HG03457 (cell line): Measurements from ENCODE around the gene AFF3.

ENCODE experiments used
- ATAC-seq: cut with Tn5 transposase; IDR thresholded peaks from one replicate; pipeline ENCODE4 v1.9.1; 2021; ENCODE audit warnings: moderate number of reproducible peaks; ENCODE audit not compliant: unreplicated experiment

The AFF3 gene

GRCh38 chr2:99727199-99727598 lies 415.2 kb downstream of the AFF3 start:
- no peak for ATAC-seq

DNA sequence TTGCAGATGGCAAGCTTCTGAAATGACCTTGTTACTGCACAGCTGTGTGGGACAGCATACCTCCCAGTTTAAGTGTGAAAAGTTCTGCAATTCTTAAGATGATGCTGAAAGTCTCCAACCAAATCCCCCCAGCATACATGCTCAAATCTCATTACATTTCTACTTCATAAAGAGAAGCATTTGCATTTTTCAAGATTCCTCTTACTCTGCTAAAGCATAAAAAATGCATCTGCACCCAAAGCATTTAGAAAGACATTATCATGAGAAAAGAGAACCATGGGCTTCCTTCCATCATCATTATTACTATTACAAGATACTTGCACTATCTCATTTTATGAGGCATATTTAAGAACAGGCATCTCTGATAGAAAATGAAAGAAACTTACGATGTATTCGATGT lies 415.7 kb downstream of the AFF3 start:
- ATAC-seq, result no peak

DNA sequence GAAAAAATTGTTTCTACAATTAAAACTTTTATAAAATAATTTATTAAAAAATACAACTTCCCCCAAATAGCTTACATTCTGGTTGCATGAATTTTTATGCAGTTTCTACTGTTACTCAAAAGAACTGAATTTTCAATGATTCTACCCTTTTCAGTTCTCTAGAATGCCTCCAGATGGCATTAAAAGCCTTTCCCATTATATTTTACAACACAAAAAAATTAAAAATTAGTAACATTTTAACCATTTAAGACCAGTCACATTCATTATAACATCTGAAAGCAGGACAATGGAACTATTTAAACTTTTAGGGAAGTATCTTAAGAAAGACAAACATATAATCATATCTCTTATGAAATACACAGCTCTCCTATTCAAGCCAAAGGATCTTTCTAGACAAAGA lies 416.6 kb downstream of the AFF3 start:
- no peak for ATAC-seq

GRCh38 chr2:99722476-99722875 lies 419.9 kb downstream of the AFF3 start:
- ATAC-seq, result no peak

DNA sequence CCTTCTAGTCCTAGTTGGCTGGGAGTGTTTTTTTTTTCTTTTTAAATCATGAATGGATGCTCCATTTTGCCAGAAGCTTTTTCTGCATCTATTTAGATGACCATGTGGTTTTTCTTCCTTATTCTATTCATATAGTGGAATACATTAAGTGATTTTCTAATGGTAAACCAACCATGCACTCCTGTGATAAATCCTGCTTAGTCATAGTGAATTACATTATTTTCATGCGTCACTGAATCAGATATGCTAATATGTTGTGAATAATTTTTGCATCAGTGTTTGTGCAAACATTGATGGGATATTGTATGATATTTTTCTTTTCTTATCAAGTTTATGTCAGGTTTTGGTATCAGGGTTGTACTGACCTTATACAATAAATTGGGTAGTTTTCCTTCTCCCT lies 423.3 kb downstream of the AFF3 start:
- no peak for ATAC-seq

DNA sequence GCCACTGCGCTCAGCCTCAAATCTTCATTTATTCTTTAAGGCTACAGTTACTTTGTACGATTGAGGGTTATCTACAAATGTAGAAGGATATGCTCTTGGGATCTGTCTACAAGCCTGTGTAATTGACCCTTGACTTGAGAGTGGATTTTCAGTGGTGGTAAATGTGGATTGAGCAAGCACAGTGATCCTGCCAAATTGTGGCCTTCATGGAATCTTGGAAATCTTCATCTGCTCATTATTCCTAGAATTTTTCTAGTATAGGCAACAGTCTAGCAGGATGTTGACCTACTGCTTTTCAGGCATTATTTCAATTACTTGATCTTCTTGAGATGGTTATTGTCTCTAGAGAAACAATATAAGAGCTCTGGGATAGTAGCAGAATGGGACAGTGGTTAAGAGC lies 426.4 kb downstream of the AFF3 start:
- ATAC-seq, result no peak

GRCh38 chr2:99714349-99714748 lies 428.0 kb downstream of the AFF3 start:
- no peak for ATAC-seq

GRCh38 chr2:99711144-99711543 lies 431.2 kb downstream of the AFF3 start:
- no peak for ATAC-seq

DNA sequence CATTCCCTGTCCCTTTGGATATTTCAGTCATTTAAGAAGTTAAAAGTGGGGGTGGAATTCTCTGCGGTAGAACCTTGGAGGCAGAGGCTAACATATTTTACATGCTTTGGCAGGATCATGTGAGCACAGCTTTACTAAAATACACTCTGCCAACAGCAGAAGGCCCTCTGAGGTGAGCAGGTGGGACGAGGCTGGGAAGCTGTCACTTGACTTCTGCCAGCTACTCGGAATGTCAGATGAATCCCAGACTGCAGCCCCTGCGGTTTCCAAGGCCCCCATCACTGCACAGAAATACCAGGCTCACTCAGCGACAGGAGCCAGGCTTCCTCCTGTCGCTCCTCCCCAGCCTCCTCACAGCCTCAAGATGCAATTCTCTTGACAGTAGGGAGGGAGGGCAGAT lies 431.7 kb downstream of the AFF3 start:
- no peak for ATAC-seq

DNA sequence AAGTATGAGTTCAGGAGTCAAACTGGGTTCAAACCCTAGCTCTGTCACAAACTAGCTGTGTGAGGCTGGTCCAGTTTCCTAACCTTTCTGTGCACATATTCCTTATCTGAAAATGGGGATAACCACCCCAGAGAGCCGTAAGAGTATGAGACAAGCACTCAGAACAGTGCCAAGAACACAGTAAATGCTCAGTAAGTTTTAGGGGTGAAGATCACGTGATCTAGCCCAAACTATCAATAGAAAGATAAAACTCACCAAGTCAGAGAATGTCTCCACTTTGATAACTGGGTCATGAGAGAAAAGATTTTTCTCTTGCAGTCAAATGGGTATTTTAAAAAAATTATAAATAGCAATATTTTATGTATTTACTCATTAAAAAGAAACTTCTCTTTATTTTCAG lies 433.2 kb downstream of the AFF3 start:
- ATAC-seq, result no peak

- no peak for ATAC-seq
Observed at GRCh38 chr2:99708231-99708630, 434.2 kb downstream of the AFF3 start.

- ATAC-seq, result no peak
Observed at GRCh38 chr2:99707592-99707991, 434.8 kb downstream of the AFF3 start.

DNA sequence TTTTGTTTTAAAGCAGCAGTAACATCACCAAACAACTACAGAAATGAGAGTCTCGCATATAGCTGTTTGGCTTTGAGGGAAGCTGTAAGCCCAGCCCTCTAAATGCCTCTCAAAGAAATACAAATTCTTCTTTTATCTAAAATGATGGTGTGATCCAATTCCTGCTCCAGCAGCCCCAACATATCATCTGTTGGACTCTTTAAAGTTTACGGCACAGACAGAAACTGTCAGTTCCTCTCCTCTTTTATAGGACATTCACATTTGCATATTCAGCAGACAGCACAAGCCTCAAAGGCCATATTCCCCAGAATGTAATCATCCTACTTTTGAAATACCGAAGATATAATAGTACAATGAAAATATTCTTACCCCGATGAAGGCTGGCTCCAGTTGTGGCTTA lies 435.7 kb downstream of the AFF3 start:
- no peak for ATAC-seq

GRCh38 chr2:99701503-99701902 lies 440.9 kb downstream of the AFF3 start:
- no peak for ATAC-seq

DNA sequence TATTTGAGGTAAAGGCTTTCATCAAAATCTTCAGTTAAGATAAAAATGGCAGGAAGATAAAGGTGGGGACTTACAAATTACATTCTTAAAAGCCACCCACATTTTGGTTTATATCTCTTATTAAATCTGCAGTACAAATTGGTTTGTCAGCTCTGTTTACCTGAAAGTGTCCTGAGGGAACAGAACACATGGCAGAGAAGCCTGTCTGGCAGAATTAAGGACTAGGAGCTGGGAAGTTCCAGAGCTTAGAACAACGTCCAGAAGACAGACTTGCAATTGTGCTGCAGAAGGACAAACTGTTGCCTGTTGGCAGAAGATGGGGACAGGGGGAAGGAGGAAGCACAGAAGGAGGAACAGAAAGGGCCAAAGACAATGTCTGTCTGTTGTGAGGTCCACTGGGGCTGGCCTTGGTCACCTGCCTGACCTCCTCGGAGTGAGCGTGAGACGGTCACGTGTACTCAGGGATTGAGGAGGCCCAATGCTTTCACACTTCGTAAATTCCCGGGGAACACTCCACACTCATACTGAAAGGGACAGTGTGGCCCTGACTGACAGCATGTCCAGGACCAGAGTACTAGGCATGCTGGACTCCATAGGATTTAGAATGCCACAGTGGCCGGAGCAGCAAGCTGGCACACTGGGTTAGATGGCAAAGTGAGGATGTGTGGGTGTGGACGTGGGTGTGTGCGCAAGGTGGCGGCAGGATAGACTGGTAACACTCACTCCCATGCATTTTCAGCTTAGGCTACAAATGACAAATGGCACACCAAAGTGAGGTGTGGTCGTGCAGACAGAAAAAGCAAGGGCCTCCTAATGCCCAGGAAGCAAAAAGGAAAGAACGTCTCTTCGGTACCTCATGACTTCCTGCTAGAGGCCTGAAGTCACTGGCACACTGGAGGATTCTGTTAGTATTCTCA lies 441.6 kb downstream of the AFF3 start:
- no peak for ATAC-seq

- no peak for ATAC-seq
Observed at GRCh38 chr2:99698896-99699295, 443.5 kb downstream of the AFF3 start.

DNA sequence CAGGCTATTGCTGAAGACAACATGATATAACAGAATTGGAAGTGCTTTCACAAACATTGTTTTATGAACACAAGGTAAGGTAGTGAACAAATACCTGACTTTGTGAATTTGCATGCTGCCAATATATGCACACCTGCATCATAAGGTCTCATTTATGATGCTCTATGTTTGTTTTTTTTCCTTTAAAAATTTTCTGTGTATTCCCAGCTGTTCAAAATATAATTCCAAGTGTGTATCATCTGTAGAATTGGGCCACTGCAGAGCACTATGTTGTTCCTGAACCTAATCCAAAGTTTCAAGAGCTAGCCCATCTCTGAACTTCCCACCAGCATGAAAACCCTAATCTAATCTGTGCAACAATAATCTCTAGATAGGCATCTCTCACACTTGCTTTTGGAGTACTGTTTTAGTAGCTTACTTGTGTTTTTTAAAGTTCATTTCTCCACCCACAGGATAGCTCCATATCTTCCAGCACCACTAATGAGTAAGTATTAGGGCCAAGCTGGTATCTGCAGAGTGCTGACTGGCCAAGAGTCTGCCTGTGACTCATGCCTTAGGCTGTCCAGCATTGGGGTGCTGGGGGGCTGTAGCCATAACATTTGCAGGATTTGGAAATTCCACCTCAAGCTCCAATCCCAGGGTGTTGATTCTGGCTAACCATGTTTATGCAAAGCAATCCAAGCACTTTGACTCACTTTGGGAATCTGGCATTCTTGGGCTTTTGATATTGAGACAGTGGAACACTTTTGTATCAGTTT lies 444.4 kb downstream of the AFF3 start:
- ATAC-seq, result no peak

- ATAC-seq, result no peak
Observed at GRCh38 chr2:99695944-99696253, 446.5 kb downstream of the AFF3 start.

- no peak for ATAC-seq
Observed at GRCh38 chr2:99695130-99695943, 447.1 kb downstream of the AFF3 start.

GRCh38 chr2:99694331-99694730 lies 448.1 kb downstream of the AFF3 start:
- ATAC-seq, result no peak

DNA sequence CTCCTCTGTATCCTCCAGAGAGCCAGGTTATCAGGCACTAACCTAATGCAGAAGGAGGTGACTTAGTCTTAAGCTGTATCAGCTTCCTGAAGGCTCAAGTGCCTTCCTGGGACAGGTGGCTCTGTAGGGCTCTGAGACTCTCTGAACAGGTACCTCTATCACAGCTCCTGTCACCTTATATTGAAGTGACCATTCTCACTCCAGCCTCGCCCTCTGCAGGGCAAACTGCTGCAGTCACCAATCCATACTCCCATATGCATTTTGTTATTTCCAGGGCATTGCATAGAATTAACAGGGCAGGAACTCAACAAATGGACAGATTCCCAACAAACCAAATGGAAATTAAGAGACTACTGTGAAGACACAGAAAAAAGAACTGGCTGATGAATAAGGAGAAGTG lies 449.6 kb downstream of the AFF3 start:
- no peak for ATAC-seq

DNA sequence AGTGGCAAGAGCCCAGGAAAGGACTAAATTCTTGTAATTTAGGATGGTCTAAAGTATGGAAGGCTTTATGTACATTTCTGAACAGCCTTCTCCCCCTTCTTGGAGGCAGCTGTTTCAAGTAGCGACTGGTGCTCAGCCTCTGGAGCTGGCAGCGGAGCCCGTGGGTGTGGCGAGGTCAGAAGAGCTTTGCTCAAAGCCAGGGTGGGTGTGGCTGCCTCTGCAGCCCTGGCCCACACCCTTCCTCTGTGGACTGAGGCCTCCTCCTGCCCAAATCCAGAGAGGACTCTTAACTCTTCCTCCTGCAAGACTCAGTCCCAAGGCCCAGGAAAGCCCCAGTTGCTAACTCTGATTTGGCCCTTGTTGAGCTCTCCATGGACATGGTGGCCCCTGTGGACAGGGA lies 450.5 kb downstream of the AFF3 start:
- ATAC-seq, result no peak
